ENCODE data around the gene DHRSX.
"Not testable (repeated sequence)": the region's sequence is repeated elsewhere in the genome, so short reads cannot be mapped to it uniquely, and the experiment has no call there.

Gene DHRSX

GRCh38 chrX:2519638-2520037 lies 18.9 kb upstream of the DHRSX start:
- not testable (repeated sequence) for DNase-seq, ATAC-seq

- ATAC-seq = no peak
- DNase-seq = no peak
Observed at GRCh38 chrX:2517055-2517454, 16.3 kb upstream of the DHRSX start.

- ATAC-seq (no peak), DNase-seq (no peak)
Observed at GRCh38 chrX:2516623-2517022, 15.8 kb upstream of the DHRSX start.

- no peak for DNase-seq
- ATAC-seq = no peak
Observed at GRCh38 chrX:2514131-2514530, 13.4 kb upstream of the DHRSX start.

- ATAC-seq (no peak), DNase-seq (no peak)
Observed at GRCh38 chrX:2513121-2513664, 12.4 kb upstream of the DHRSX start.

GRCh38 chrX:2512501-2512900 lies 11.7 kb upstream of the DHRSX start:
- no peak for ATAC-seq
- DNase-seq = no peak

- ATAC-seq = no peak
- no peak for DNase-seq
Observed at GRCh38 chrX:2511326-2511725, 10.6 kb upstream of the DHRSX start.

- ATAC-seq (no peak), DNase-seq (no peak)
Observed at GRCh38 chrX:2508648-2509335, 8.0 kb upstream of the DHRSX start.

GRCh38 chrX:2507904-2508627 lies 7.3 kb upstream of the DHRSX start:
- DNase-seq (no peak), ATAC-seq (no peak)

GRCh38 chrX:2507196-2507595 lies 6.4 kb upstream of the DHRSX start:
- DNase-seq (no peak), ATAC-seq (no peak)

GRCh38 chrX:2505341-2505740 lies 4.6 kb upstream of the DHRSX start:
- not testable (repeated sequence) for DNase-seq, ATAC-seq

GRCh38 chrX:2504706-2505332 lies 4.0 kb upstream of the DHRSX start:
- ATAC-seq = no peak
- no peak for DNase-seq

GRCh38 chrX:2503591-2504500 lies 3.1 kb upstream of the DHRSX start:
- no peak for DNase-seq
- ATAC-seq = no peak

GRCh38 chrX:2502668-2503519 lies 2.1 kb upstream of the DHRSX start:
- ATAC-seq (no peak), DNase-seq (no peak)

GRCh38 chrX:2502120-2502667 lies 1.4 kb upstream of the DHRSX start:
- DNase-seq (no peak), ATAC-seq (no peak)

- DNase-seq (no peak), ATAC-seq (no peak)
Observed at GRCh38 chrX:2501559-2502102, 855 bp upstream of the DHRSX start.

- DNase-seq (peak; percentile 43), ATAC-seq (peak; percentile 28)
Observed at GRCh38 chrX:2500091-2500802, 529 bp downstream of the DHRSX start.

GRCh38 chrX:2499507-2499906 lies 1.3 kb downstream of the DHRSX start:
- DNase-seq (no peak), ATAC-seq (no peak)

GRCh38 chrX:2498781-2499302 lies 1.9 kb downstream of the DHRSX start:
- ATAC-seq (no peak), DNase-seq (no peak)
